Keratinocyte (primary cell): ENCODE data around the gene CACNA2D4. TPM values are rescaled to one million over a fixed set of nuclear protein-coding genes. Genes with fewer than 3 reads are reported as not detected.
A peak's percentile ranks its signal among the peaks of the same experiment; 100 is the strongest.

Source experiments
- DNase-seq: peaks from one replicate; pipeline ENCODE4 v3.0.0-alpha.2; 2011; ENCODE audit warnings: low read depth, missing footprints, low spot score
- FAIRE-seq: peaks from 2 replicates; lab custom pipeline; 2011; peaks lifted over from hg19 to GRCh38; lab: Jason Lieb, UNC
- H2AFZ ChIP-seq: 2 replicates; pipeline ENCODE4 v1.6.0; 2012; ENCODE audit warnings: low read length, control low read depth, inconsistent platforms; ENCODE audit not compliant: control insufficient read depth
- H3K27ac ChIP-seq: 2 replicates; pipeline ENCODE4 v1.5.1; 2011; ENCODE audit warnings: low read length; ENCODE audit not compliant: control insufficient read depth, insufficient read depth
- H3K27me3 ChIP-seq: 3 replicates; pipeline ENCODE4 v1.6.0; 2011; ENCODE audit warnings: low read length; ENCODE audit not compliant: control insufficient read depth, insufficient read depth; ENCODE audit errors: extremely low read depth
- H3K36me3 ChIP-seq, 2 experiments: 2 replicates in 1 of 2; 3 replicates in 1 of 2; pipeline ENCODE4 v1.5.1; 2011; ENCODE audit warnings: low read length in 2 of 2, mild to moderate bottlenecking in 1 of 2; ENCODE audit not compliant: control insufficient read depth in 2 of 2, insufficient read depth in 2 of 2; ENCODE audit errors: extremely low read depth in 1 of 2
- H3K4me1 ChIP-seq: 3 replicates; pipeline ENCODE4 v1.5.1; 2011; ENCODE audit warnings: low read length; ENCODE audit not compliant: control insufficient read depth, insufficient read depth; ENCODE audit errors: extremely low read depth
- H3K4me2 ChIP-seq: 3 replicates; pipeline ENCODE4 v1.6.0; 2011; ENCODE audit warnings: low read depth, low read length; ENCODE audit not compliant: control insufficient read depth, insufficient read depth; ENCODE audit errors: extremely low read depth
- H3K4me3 ChIP-seq, 3 experiments: fragments of 200-600 bp in 1 of 3; sonication (generic) in 1 of 3; 2 replicates in 2 of 3; 3 replicates in 1 of 3; pipeline ENCODE4 v1.5.1; 2011 to 2016; ENCODE audit warnings: low read length in 3 of 3, mild to moderate bottlenecking in 3 of 3, control low read depth in 2 of 3, inconsistent platforms in 1 of 3, low read depth in 1 of 3, mixed read lengths in 1 of 3, mixed run types in 1 of 3, moderate library complexity in 1 of 3; ENCODE audit not compliant: control insufficient read depth in 2 of 3, insufficient read depth in 2 of 3; ENCODE audit errors: extremely low read depth in 1 of 3
- H3K79me2 ChIP-seq: 2 replicates; pipeline ENCODE4 v1.6.0; 2012; ENCODE audit warnings: low read length; ENCODE audit not compliant: control insufficient read depth, insufficient read depth
- H3K9ac ChIP-seq: 3 replicates; pipeline ENCODE4 v1.6.0; 2011; ENCODE audit warnings: low read length; ENCODE audit not compliant: control insufficient read depth, insufficient read depth; ENCODE audit errors: extremely low read depth
- H3K9me1 ChIP-seq: 3 replicates; pipeline ENCODE4 v1.6.0; 2011; ENCODE audit warnings: low read length; ENCODE audit not compliant: control insufficient read depth, insufficient read depth; ENCODE audit errors: extremely low read depth
- H3K9me3 ChIP-seq: 2 replicates; pipeline ENCODE4 v1.5.1; 2012; ENCODE audit warnings: low read depth, low read length; ENCODE audit not compliant: control insufficient read depth
- H4K20me1 ChIP-seq: 3 replicates; pipeline ENCODE4 v1.6.0; 2011; ENCODE audit warnings: low read length; ENCODE audit not compliant: control insufficient read depth, insufficient read depth; ENCODE audit errors: extremely low read depth
- CTCF ChIP-seq, 3 experiments: IDR thresholded peaks in 1 of 3; conservative IDR thresholded peaks in 1 of 3; optimal IDR thresholded peaks in 1 of 3; 2 replicates in 2 of 3; 3 replicates in 1 of 3; pipeline versions ENCODE3 to v1.5.1; 2011; ENCODE audit warnings: low read length in 3 of 3, mild to moderate bottlenecking in 3 of 3, moderate library complexity in 2 of 3, control low read depth in 1 of 3, inconsistent platforms in 1 of 3; ENCODE audit not compliant: insufficient read depth in 2 of 3; ENCODE audit errors: extremely low read depth in 1 of 3
- EZH2 ChIP-seq: IDR thresholded peaks from one replicate; pipeline ENCODE4 v1.6.1; 2012; ENCODE audit warnings: inconsistent platforms, mild to moderate bottlenecking, low read length, moderate library complexity
- dilution Hi-C: fragments of 300-500 bp; cut with MboI; formaldehyde crosslinking; loops from one replicate; pipeline ENCODE4 v1.7.0; 2020; ENCODE audit warnings: low sequenced_read_pairs; ENCODE audit not compliant: extremely low pct_ligation_motif_present
- polyA plus RNA-seq, 5 experiments: library from polyadenylated mRNA; depleted of rRNA in 3 of 5; stranded (reverse) in 3 of 5; stranded (forward) in 1 of 5; unstranded in 1 of 5; fragments of >200 nt; gene quantifications; 1 replicate in 1 of 5; 2 replicates in 3 of 5; 3 replicates in 1 of 5; pipeline versions ENCODE4 v1.2.1 to v1.2.3, GENCODE V29; 2011 to 2012; ENCODE audit warnings: missing spikeins in 2 of 5, low read depth in 1 of 5, low replicate concordance in 1 of 5

Gene CACNA2D4
- polyA plus RNA-seq, 1 donor (not counting 4 experiments of a cell fraction or from before 2014, with no cell fraction given): 0.09 TPM

- DNase-seq (no peak), FAIRE-seq (no peak)
- no peak overlapping the region for H3K9ac ChIP-seq
- H3K9me3 ChIP-seq: no peaks in the 10 kb centered on the region
- TF ChIP-seq EZH2 (no peak), CTCF (optimal IDR thresholded peaks at IDR 0.05 in 1 of 3, IDR thresholded peaks at IDR 0.05 in 1 of 3, conservative IDR thresholded peaks at IDR 0.05 in 1 of 3; ENCODE audit: extremely low read depth in 1 of 3, insufficient read depth in 2 of 3, low read length in 3 of 3) (no peak)
- no peaks in the 10 kb centered on the region for H3K9me1 ChIP-seq
- peaks cover 36% of the 10 kb centered on the region for H3K27me3 ChIP-seq
- no peak overlapping the region for H3K27ac ChIP-seq
- H2AFZ ChIP-seq: no peak overlapping the region
- H3K36me3 ChIP-seq: no peaks in the 10 kb centered on the region
- no peaks in the 10 kb centered on the region for H3K4me1 ChIP-seq
- no peaks in the 10 kb centered on the region for H4K20me1 ChIP-seq
- H3K4me3 ChIP-seq: no peak overlapping the region
- no peaks in the 10 kb centered on the region for H3K79me2 ChIP-seq
- dilution Hi-C loops: no loop called here
- H3K4me2 ChIP-seq: no peak overlapping the region
Measured at GRCh38 chr12:1815108-1815507, 103.3 kb downstream of the CACNA2D4 start.

- H3K9me1 ChIP-seq: no peaks in the 10 kb centered on the region
- H3K27me3 ChIP-seq: peaks cover 27% of the 10 kb centered on the region
- H2AFZ ChIP-seq: no peak overlapping the region
- TF ChIP-seq EZH2 (peak; percentile 52), CTCF (optimal IDR thresholded peaks at IDR 0.05 in 1 of 3, IDR thresholded peaks at IDR 0.05 in 1 of 3, conservative IDR thresholded peaks at IDR 0.05 in 1 of 3; ENCODE audit: extremely low read depth in 1 of 3, insufficient read depth in 2 of 3, low read length in 3 of 3) (no peak)
- H3K36me3 ChIP-seq: no peaks in the 10 kb centered on the region
- FAIRE-seq: no peak
- no peak for DNase-seq
- H3K4me3 ChIP-seq: no peak overlapping the region
- H3K27ac ChIP-seq: no peak overlapping the region
- no peaks in the 10 kb centered on the region for H3K4me1 ChIP-seq
- H3K79me2 ChIP-seq: no peaks in the 10 kb centered on the region
- dilution Hi-C loops: no loop called here
- no peaks in the 10 kb centered on the region for H4K20me1 ChIP-seq
- no peak overlapping the region for H3K4me2 ChIP-seq
- no peak overlapping the region for H3K9ac ChIP-seq
- H3K9me3 ChIP-seq: no peaks in the 10 kb centered on the region
Measured at GRCh38 chr12:1814266-1814665, 104.2 kb downstream of the CACNA2D4 start.
